HuH-7 (cell line): ENCODE data around the gene OARD1.
A peak's percentile ranks its signal among the peaks of the same experiment; 100 is the strongest.
"Not testable (repeated sequence)": the region's sequence is repeated elsewhere in the genome, so short reads cannot be mapped to it uniquely, and the experiment has no call there.

ENCODE experiments used
- DNase-seq: peaks from one replicate; pipeline ENCODE4 v3.0.0; 2011; ENCODE audit warnings: low spot score

Gene OARD1

DNA sequence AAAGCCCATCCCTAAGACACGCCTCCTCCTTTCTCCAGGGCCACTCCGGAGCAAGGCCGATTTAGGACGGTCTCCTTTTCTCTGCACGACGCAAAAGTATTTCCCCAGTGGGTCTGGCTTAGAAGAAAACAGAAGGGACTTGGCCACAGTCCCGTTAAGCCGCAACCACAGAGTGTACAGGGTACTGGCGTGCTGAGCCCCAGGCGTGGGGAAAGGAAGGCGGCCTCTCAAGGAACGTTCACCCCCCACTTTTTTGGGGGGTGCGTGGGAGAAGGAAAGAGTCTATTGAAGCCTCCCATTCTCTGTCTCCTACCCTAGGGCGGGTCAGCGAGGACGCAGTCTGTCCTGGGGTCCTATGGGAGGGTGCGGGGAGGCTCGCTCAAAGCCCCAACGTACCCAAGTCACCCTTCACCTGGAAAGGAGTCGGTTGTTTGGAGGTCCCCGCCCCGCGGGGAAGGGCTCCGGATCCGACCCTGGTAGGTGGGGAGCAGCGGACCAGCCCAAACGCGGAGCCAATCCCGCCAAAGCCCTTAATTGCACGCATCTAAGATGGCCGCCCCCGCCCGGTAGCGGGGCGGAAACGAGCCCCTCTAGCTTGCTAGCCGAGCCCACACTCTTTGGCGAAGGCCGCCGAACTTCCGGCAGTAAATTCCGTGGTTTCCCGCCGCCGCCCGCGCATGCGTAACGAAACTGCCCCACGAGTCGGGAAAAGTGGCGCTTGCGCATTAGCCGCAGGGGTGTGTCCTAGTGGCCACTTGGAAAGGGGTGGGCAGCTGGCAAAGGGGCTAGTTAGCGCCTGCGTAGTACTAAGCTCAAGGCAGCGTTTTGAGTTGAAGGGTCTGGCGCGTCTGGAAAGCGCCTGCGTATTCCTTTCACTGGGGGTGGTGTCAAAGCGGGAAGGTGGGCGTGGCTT is at the start of gene OARD1:
Gene OARD1 (minus strand): TSS at position 434 of the 913 bp plus-strand sequence. CDS start 722 bp downstream, outside the sequence.
- peak; percentile 82 for DNase-seq

GRCh38 chr6:41120058-41120457 is 47.9 kb upstream of the OARD1 start:
- no peak for DNase-seq

DNA sequence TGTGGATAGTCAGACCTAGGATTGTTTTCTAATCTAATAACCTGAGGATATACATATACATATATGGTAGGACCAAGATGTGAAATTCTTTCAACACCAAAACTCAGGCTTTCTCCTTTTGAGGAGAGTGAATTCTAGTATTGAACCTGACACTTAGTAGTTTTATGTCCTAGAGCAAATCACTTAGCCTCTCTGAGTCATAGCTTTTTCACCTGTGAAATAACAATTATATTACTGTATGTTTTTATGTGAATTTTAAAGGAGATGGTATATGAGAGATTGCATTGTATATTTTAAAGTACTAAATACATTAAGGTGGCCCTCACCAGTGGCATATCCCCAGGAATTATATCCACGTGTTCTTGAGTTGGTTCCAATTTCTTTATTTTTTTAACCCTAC is 47.4 kb upstream of the OARD1 start:
- DNase-seq, result no peak

DNA sequence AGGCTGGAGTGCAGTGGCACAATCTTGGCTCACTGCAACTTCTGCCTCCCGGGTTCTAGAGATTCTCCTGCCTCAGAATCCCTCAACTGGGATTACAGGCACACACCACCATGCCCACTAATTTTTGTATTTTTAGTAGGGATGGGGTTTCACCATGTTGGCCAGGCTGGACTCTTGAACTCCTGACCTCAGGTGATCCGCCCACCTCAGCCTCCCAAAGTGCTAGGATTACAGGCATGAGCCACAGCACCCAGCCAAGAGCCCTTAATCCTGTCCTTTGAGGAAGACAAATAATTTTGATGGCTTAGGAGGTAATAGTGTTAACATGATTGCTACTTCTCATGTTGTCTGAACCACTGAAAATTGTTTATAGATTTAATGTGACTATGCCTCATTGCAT is 42.9 kb upstream of the OARD1 start:
- DNase-seq, result not testable (repeated sequence)

DNA sequence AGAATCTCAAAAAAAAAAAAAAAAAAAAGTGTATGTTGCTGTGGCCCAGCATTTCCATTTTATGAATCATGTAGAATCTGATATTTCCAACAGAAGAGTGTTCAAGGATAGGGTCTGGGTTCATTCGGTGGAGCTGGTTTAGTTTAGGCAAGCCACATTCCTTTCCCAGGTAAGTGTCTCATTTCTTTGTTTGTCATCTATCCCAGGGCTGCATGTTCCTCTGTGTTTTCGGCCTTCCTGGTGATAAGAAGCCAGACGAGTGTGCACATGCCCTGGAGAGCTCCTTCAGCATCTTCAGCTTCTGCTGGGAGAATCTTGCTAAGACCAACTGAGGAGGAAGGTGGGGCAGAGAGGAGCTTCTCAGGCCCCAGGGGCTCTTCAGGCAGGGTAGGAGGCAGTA is 38.9 kb upstream of the OARD1 start:
- DNase-seq, result no peak

DNA sequence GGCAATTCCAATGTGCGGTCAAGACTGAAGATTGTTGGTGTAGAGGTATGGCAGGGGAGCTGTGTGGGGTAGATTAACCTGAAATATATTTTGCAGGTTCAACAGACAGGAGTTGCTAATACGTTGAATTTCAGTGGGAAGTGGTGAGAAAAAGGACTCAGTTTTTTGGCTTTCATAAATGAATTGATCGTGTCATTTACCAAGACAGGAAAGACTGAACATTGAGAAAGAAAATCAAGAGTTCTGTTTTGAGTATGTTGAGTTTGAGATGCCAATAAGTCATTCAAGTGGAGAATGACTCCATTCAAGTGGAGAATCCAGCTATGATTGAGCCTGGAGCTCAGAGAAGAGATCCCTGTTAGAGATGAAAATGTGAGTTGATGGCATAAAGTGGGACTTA is 31.7 kb upstream of the OARD1 start:
- no peak for DNase-seq

DNA sequence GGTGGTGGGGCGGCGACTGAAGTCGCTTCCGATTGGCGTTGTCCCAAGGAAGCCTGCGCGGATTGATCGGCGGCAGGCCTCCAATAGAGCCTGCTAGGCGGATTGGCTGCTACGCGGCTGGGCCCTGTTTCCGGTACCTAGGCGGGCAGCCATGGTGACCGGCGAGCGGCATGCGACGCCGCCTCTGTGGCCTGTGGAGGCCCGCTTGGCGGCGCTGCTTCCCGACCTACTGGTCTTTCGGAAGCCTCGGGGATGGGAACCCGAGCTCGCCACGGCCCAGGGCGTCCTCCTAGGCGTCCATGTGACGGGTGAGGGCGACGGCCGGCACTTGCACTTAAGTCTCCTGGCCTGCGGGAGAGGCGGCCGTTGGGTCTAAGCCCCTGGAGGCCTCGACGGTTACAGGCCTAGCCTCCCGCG is 28.7 kb upstream of the OARD1 start:
- no peak for DNase-seq

- DNase-seq, result no peak
Observed at GRCh38 chr6:41098366-41098765, 26.2 kb upstream of the OARD1 start.

DNA sequence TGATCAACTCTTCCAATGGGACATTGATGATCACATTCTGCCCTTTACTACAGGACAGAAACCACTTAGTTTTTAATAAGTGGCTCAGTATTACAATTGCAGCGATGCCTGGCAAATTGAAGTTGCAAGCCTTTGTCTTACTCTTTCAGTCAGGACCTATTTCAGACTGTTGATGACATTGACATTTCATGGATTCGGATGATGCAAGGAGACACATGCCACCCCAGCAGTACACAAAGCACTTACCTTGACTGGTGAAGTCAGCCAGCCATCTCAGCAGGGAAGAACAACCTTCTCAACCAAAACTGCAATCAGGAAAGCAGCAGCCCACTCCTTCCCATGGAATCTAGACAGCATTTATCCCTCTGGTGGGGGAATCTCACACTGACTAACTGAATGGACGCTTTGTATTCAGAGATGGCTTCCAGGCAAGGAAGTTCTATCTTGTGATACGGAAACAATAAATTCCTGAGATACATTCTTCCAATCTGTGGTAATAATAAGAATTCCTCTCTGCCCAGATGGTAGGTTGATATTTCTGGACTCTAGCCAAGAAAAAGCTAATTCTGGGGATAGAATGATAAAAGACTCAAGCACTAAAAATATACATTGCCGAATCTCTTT is 25.4 kb upstream of the OARD1 start:
- no peak for DNase-seq

DNA sequence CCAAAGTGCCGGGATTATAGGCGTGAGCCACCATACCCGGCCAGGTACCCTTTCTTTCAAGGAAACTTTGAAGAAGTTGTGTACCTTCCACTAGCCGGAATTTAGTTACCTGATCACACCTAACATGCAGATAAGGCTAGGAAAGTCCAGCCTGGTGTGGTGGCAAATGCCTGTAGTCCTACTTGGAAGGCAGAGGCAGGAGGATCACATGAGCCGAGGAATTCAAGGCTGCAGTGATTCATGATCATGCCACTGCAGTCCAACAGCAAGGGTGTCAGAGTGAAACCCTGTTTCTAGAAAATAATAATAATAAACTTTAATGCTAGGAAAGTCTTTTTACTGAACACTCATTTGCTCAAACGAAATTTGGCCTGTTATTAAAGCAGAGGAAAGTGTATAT is 21.6 kb upstream of the OARD1 start:
- DNase-seq, result no peak

- DNase-seq, result no peak
Observed at GRCh38 chr6:41092421-41093140, 20.4 kb upstream of the OARD1 start.

GRCh38 chr6:41090841-41091761 is 18.9 kb upstream of the OARD1 start:
- DNase-seq, result no peak

GRCh38 chr6:41088451-41088850 is 16.3 kb upstream of the OARD1 start:
- no peak for DNase-seq

DNA sequence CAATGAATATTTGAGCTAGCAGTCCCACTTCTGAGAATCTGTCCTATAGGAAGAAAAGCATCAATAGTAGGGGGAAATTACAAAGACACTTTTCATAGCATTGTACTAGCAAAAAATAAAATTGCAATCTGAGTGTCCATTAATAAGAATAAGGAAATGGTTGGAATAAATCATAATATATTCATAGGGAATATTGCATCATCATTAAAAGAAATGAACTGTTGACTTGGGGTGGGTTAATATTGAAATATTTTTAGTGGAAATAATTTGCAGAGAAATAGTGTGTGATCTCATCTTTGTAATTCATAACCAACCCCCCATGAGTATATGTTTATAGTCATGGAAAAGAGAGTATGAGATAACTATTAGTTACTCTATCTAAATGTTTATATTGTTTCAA is 13.0 kb upstream of the OARD1 start:
- DNase-seq, result no peak

DNA sequence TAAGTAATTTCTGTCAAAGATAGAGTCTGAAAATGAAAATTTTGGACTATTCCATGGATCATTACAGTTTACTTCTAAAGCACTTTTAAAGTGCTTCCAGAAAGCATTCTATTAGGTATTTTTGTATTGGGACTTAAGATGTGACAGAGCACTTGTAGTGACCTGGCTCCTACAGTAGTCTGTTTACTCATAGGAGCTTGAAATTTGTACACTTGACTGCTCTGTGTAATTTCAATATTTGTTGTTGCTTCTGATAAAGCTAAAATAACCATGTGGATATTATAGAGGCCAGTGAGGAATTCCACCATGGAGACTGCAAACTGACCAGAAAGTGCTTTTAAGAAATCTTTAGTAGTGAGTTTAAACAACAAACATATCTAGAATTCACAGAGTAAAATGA is 10.9 kb upstream of the OARD1 start:
- DNase-seq, result no peak

DNA sequence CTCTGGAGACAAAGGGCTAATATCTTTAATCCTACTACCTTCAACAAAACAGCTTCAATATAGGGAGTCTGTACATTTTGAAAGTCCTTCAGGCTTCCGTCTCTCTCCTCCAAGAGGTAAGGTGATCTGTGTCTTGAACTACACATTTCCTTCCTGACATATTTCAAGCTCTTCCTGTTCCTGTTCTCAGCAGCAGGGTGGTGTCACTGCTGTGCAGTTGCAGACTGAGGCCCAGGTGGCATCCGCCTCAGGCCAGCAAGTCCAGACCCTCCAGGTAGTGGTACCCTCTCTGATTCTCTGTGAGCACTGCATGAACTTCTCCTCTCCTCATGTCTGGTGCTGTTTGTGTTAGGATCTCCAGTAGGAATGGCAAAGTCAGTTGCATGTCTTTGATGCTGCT is 8.5 kb upstream of the OARD1 start:
- no peak for DNase-seq

GRCh38 chr6:41079080-41079479 is 6.9 kb upstream of the OARD1 start:
- DNase-seq, result no peak

GRCh38 chr6:41078101-41078500 is 5.9 kb upstream of the OARD1 start:
- no peak for DNase-seq

- DNase-seq, result no peak
Observed at GRCh38 chr6:41077536-41077935, 5.4 kb upstream of the OARD1 start.

DNA sequence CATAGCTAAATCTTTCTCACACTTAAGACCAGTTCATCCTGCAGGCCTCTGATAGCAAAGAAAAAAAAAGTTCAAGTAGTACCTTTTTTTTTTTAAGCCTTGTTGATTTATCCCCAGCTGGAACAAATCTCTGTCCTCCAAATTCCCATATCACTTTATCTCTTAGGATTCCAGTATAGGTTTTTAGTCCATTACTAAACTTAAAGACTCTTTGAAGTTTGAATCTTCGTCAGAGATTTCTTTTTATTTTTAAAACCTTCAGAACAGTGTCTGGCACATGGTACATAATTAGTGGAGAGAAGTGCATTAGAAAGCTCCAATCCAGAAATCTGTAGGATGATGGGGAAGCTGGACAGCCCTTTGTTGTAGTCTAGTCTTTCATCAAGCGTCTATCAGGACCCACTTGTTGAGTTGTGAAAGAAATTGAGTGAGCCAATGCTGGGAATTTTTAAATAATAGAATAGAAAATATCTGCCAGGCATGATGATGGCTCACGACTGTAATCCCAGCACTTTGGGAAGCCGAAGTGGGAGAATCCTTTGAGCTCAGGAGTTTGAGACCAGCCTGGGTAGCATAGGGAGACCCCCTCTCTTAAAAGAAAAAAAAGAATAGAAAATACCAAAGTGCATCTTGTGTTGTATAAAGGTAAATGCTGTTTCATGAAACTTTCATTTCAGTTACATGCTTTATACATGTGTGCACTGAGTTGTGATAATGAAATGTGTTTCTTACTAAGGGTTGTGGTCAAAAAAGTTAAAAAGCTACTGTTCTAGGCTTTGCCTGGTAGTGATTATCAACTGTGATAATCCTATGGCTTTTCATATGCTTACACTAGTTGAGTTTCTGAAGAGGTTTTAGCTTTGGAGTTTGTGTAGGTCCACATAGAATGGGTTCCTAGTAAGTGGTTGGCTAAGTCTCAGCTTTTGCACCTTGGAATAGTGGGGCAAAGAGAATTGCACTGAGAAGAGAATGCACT is 3.8 kb upstream of the OARD1 start:
- DNase-seq, result no peak
